ENCODE data around the gene WNT2B. TPM values are rescaled to one million over a fixed set of nuclear protein-coding genes. Genes with fewer than 3 reads are reported as not detected.

The WNT2B gene
- total RNA-seq, 1 experiment from 2014 or later, result 0.68 TPM

- Histone ChIP-seq H2BK5ac (ENCODE audit: insufficient read length, low read length) (no peak overlapping the region), H3K18ac (ENCODE audit: insufficient read length, low read depth, low read length) (no peak overlapping the region), H2BK15ac (ENCODE audit: low read depth, low read length) (no peak overlapping the region), H3K9ac (ENCODE audit: extremely low read depth, insufficient read length, low read length) (no peak overlapping the region), H3K14ac (ENCODE audit: insufficient read depth, low read length) (no peak overlapping the region), H3K9me3 (ENCODE audit: control insufficient read depth, low read depth, low read length) (no peaks in the 10 kb centered on the region), H3K23ac (ENCODE audit: insufficient read length, low read depth, low read length) (no peak overlapping the region), H2AK5ac (ENCODE audit: insufficient read length, low read length) (no peak overlapping the region), H4K8ac (replicated peaks; ENCODE audit: insufficient read length, low read depth, low read length) (no peak overlapping the region), H3K27ac (ENCODE audit: insufficient read length, low read depth, low read length) (no peak overlapping the region), H3K4me1 (ENCODE audit: insufficient read depth, low read length) (peaks cover 3% of the 10 kb centered on the region; the same call in 1 of the 2 replicates), H2BK120ac (ENCODE audit: low read depth, low read length, poor library complexity, severe bottlenecking) (no peak overlapping the region), H3T11ph (ENCODE audit: low read length) (no peak overlapping the region), H3K4me2 (ENCODE audit: insufficient read depth, insufficient read length, low read length) (no peak overlapping the region), H3K79me2 (ENCODE audit: insufficient read depth, low read length) (no peaks in the 10 kb centered on the region), H2AFZ (ENCODE audit: low read length) (no peak overlapping the region), H2BK20ac (ENCODE audit: low read depth, low read length, poor library complexity, severe bottlenecking) (no peak overlapping the region), H3K79me1 (ENCODE audit: insufficient read depth, low read depth, low read length, poor library complexity, severe bottlenecking) (no peaks in the 10 kb centered on the region), H2BK12ac (ENCODE audit: insufficient read length, low read depth, low read length) (no peak overlapping the region), H3K23me2 (ENCODE audit: insufficient read length, low read depth, low read length, poor library complexity, severe bottlenecking) (no peaks in the 10 kb centered on the region), H3K4ac (ENCODE audit: low read depth, low read length) (no peak overlapping the region), H3K27me3 (ENCODE audit: insufficient read depth, low read length) (no peaks in the 10 kb centered on the region), H4K5ac (ENCODE audit: insufficient read length, low read depth, low read length) (no peak overlapping the region), H4K20me1 (ENCODE audit: control insufficient read depth, insufficient read depth, insufficient read length) (no peaks in the 10 kb centered on the region), H4K91ac (ENCODE audit: insufficient read length, low read depth, low read length) (no peak overlapping the region), H3K56ac (ENCODE audit: insufficient read length, low read depth, low read length) (no peak overlapping the region)
- no peak for DNase-seq
- TF ChIP-seq CTCF (conservative IDR thresholded peaks at IDR 0.05), result no peak
- no peaks in the 10 kb centered on the region for H3K9me3 Mint-ChIP-seq
- no peak overlapping the region for H3K27ac Mint-ChIP-seq
- peaks cover 0 to 7% (median 3%) of the 10 kb centered on the region in 3 experiments; a peak in 2 of 7 replicates for H3K36me3 Mint-ChIP-seq (ENCODE audit: insufficient read depth in 1 of 3, low read depth in 3 of 3)
- peaks cover 33 to 37% of the 10 kb centered on the region in 2 experiments for H3K4me1 Mint-ChIP-seq
- no peak overlapping the region for H3K4me3 Mint-ChIP-seq
- no peaks in the 10 kb centered on the region for H3K27me3 Mint-ChIP-seq (ENCODE audit: low read depth)
Measured at GRCh38 chr1:112528076-112528475, 19.3 kb downstream of the WNT2B start.
